ENCODE data around the gene GNAL. TPM values are rescaled to one million over a fixed set of nuclear protein-coding genes. Genes with fewer than 3 reads are reported as not detected.

Gene GNAL
- total and polyA plus RNA-seq, 2 experiments from 2014 or later: 7.5 to 21.6 TPM

GRCh38 chr18:11906176-11906575 is 217.1 kb downstream of the GNAL start (continued):
- TF ChIP-seq REST (IDR thresholded peaks at IDR 0.05; ENCODE audit: unreplicated experiment) (no peak), STAT1 (IDR thresholded peaks at IDR 0.05; ENCODE audit: unreplicated experiment) (no peak)

- peaks cover 39% of the 10 kb centered on the region for H3K4me1 Mint-ChIP-seq
- H3K4me3 Mint-ChIP-seq: peak overlapping the region; percentile 87
- peaks cover 13% of the 10 kb centered on the region; the same call in 1 of the 2 replicates for H3F3A ChIP-seq (replicated peaks; ENCODE audit: low read depth)
- peaks cover 52% of the 10 kb centered on the region for H3K4me1 ChIP-seq (ENCODE audit: insufficient read depth)
- H3K36me3 ChIP-seq (ENCODE audit: insufficient read depth): no peaks in the 10 kb centered on the region
- ATAC-seq: peak; percentile 27
- peak overlapping the region; percentile 78 for H3K4me3 ChIP-seq
- peaks cover 4% of the 10 kb centered on the region; the same call in 2 of the 3 replicates for H3K36me3 Mint-ChIP-seq (ENCODE audit: low read depth)
- H3K4me2 ChIP-seq: peak overlapping the region; percentile 86
- no peaks in the 10 kb centered on the region for H3K9me2 ChIP-seq (ENCODE audit: insufficient read depth)
- peak; percentile 72 for DNase-seq (ENCODE audit: low spot score)
- TF ChIP-seq NANOG (IDR thresholded peaks at IDR 0.05; ENCODE audit: borderline replicate concordance) (peak; percentile 44; the same call in 1 of the 2 replicates), EZH2phosphoT487 (IDR thresholded peaks at IDR 0.05; ENCODE audit: unreplicated experiment) (no peak), JUNB (IDR thresholded peaks at IDR 0.05; ENCODE audit: unreplicated experiment) (no peak), POLR2AphosphoS5 (IDR thresholded peaks at IDR 0.05; ENCODE audit: low read depth) (no peak)
- H3K27me3 Mint-ChIP-seq (ENCODE audit: insufficient read depth, low read depth, poor library complexity): peaks cover 19% of the 10 kb centered on the region
- H3K27ac ChIP-seq (ENCODE audit: low read depth): peak overlapping the region; percentile 96
- peak overlapping the region; percentile 80 for H3K27ac Mint-ChIP-seq
- no peaks in the 10 kb centered on the region for H3K9me3 Mint-ChIP-seq
- H4K20me1 ChIP-seq (replicated peaks; ENCODE audit: insufficient read depth): no peaks in the 10 kb centered on the region
- H2AFZ ChIP-seq: peak overlapping the region; percentile 92; the same call in 1 of the 2 replicates
- no peaks in the 10 kb centered on the region; the same call in 1 of the 2 replicates for H3K79me2 ChIP-seq (replicated peaks; ENCODE audit: insufficient read depth)
- peaks cover 10% of the 10 kb centered on the region; the same call in 1 of the 2 replicates for H3K27me3 ChIP-seq (ENCODE audit: insufficient read depth)
Measured at GRCh38 chr18:11906926-11907874, 218.1 kb downstream of the GNAL start.

All from GM23338 (cell line).